Smooth muscle cell (in vitro differentiated cells): ENCODE results near the gene PPIG. TPM values are rescaled to one million over a fixed set of nuclear protein-coding genes. Genes with fewer than 3 reads are reported as not detected.

Experiments used
- DNase-seq: peaks from one replicate; lab custom pipeline; 2025; ENCODE audit not compliant: unreplicated experiment; lab: John Stamatoyannopoulos, UW
- H2AFZ ChIP-seq: fragments of 200-600 bp; sonication (generic); 2 replicates; pipeline ENCODE4 v1.6.0; 2016; ENCODE audit warnings: antibody characterized with exemption, low read depth, mild to moderate bottlenecking
- H3F3A ChIP-seq: fragments of 200-600 bp; sonication (generic); 2 replicates; pipeline ENCODE4 v1.6.0; 2017; ENCODE audit warnings: antibody characterized with exemption, low read depth
- H3K27ac ChIP-seq: fragments of 200-600 bp; sonication (generic); 2 replicates; pipeline ENCODE4 v1.5.1; 2016; ENCODE audit warnings: low read depth, mild to moderate bottlenecking
- H3K27me3 ChIP-seq: fragments of 200-600 bp; sonication (generic); 2 replicates; pipeline ENCODE4 v1.6.1; 2016; ENCODE audit warnings: low read depth, mild to moderate bottlenecking
- H3K36me3 ChIP-seq: fragments of 200-600 bp; sonication (generic); 2 replicates; pipeline ENCODE4 v1.5.1; 2016; ENCODE audit warnings: low read depth
- H3K4me1 ChIP-seq: fragments of 200-600 bp; sonication (generic); 2 replicates; pipeline ENCODE4 v1.5.1; 2016; ENCODE audit warnings: low read depth
- H3K4me2 ChIP-seq: fragments of 200-600 bp; sonication (generic); 2 replicates; pipeline ENCODE4 v1.6.0; 2016; ENCODE audit warnings: mild to moderate bottlenecking
- H3K4me3 ChIP-seq: fragments of 200-600 bp; sonication (generic); 2 replicates; pipeline ENCODE4 v1.5.1; 2016; ENCODE audit warnings: mild to moderate bottlenecking
- H3K79me2 ChIP-seq: fragments of 200-600 bp; sonication (generic); 2 replicates; pipeline ENCODE4 v1.6.0; 2016; ENCODE audit warnings: low read depth, mild to moderate bottlenecking
- H3K9ac ChIP-seq: fragments of 200-600 bp; sonication (generic); 2 replicates; pipeline ENCODE4 v1.6.0; 2016; ENCODE audit warnings: low read depth
- H3K9me3 ChIP-seq: fragments of 200-600 bp; sonication (generic); replicated peaks from 2 replicates; pipeline ENCODE4 v1.5.1; 2016; ENCODE audit warnings: low read depth
- H4K20me1 ChIP-seq: fragments of 200-600 bp; sonication (generic); 2 replicates; pipeline ENCODE4 v1.6.0; 2016; ENCODE audit warnings: low read depth
- CTCF ChIP-seq: fragments of 200-600 bp; sonication (generic); IDR thresholded peaks from 2 replicates; pipeline ENCODE4 v1.5.1; 2017; ENCODE audit warnings: borderline replicate concordance, mild to moderate bottlenecking, antibody characterized with exemption; ENCODE audit not compliant: insufficient read depth, poor library complexity, severe bottlenecking
- WGBS: methylation state at CpG from one replicate; pipeline ENCODE4 v1.1.7; 2016; ENCODE audit warnings: low lambda C conversion rate; 5-methylcytosine and 5-hydroxymethylcytosine counted together
- polyA plus RNA-seq: library from polyadenylated mRNA; unstranded; fragments of >200 nt; fragmentation: Nextera tagmentation; extraction: Ambion mirVana; gene quantifications from 2 replicates; pipeline ENCODE4 v1.2.1, GENCODE V29; 2016
- total RNA-seq: library from RNA; depleted of rRNA; stranded (reverse); fragments of >200 nt; gene quantifications from 2 replicates; pipeline ENCODE4 v1.2.3, GENCODE V29; 2014

PPIG gene
- total and polyA plus RNA-seq, 2 experiments from 2014 or later = 34.4 to 51.1 TPM

- peaks cover 21% of the 10 kb centered on the region for H3K36me3 ChIP-seq
- no peaks in the 10 kb centered on the region for H3K4me1 ChIP-seq
- H3K79me2 ChIP-seq = peaks cover 28% of the 10 kb centered on the region
- peaks cover 28% of the 10 kb centered on the region for H4K20me1 ChIP-seq
- TF ChIP-seq CTCF = no peak
- no peak overlapping the region for H3K9ac ChIP-seq
- no peak overlapping the region for H3K4me2 ChIP-seq
- H3K9me3 ChIP-seq = peaks cover 9% of the 10 kb centered on the region
- H3F3A ChIP-seq = no peaks in the 10 kb centered on the region
- WGBS = 63% methylated on average over 3 of the region's 3 CpGs
- H3K27ac ChIP-seq = no peak overlapping the region
- no peak overlapping the region for H2AFZ ChIP-seq
- no peak for DNase-seq
- no peak overlapping the region for H3K4me3 ChIP-seq
- H3K27me3 ChIP-seq = no peaks in the 10 kb centered on the region
Measured at GRCh38 chr2:169619946-169620345, 35.8 kb downstream of the PPIG start.

DNA sequence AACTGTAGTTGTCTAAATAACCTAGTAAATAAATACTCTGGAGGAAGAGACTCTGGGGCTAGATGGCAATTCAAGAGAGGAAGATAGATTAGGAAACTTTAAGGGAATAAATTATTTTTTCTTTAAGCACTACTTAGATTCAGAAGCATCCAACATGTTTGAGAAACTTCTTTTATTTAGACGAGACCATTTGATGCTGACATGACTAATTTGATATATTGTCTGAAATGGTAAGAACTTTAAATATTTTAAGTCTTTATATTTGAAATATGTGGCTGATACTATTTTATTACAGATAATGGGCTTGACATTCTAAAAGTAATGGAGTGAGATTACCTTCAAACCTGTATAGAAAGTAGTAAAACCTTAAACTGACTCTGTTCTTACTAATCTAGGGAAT is 36.4 kb downstream of the PPIG start:
- peaks cover 16% of the 10 kb centered on the region for H3K36me3 ChIP-seq
- H3K9me3 ChIP-seq = peaks cover 9% of the 10 kb centered on the region
- peaks cover 28% of the 10 kb centered on the region for H4K20me1 ChIP-seq
- no peak for TF ChIP-seq CTCF
- H2AFZ ChIP-seq = no peak overlapping the region
- no peak overlapping the region for H3K4me3 ChIP-seq
- H3K79me2 ChIP-seq = peaks cover 28% of the 10 kb centered on the region
- H3K4me1 ChIP-seq = no peaks in the 10 kb centered on the region
- 86% methylated on average over 1 of the region's 1 CpG for WGBS
- H3F3A ChIP-seq = no peaks in the 10 kb centered on the region
- no peak for DNase-seq
- no peaks in the 10 kb centered on the region for H3K27me3 ChIP-seq
- no peak overlapping the region for H3K4me2 ChIP-seq
- H3K9ac ChIP-seq = no peak overlapping the region
- H3K27ac ChIP-seq = no peak overlapping the region

DNA sequence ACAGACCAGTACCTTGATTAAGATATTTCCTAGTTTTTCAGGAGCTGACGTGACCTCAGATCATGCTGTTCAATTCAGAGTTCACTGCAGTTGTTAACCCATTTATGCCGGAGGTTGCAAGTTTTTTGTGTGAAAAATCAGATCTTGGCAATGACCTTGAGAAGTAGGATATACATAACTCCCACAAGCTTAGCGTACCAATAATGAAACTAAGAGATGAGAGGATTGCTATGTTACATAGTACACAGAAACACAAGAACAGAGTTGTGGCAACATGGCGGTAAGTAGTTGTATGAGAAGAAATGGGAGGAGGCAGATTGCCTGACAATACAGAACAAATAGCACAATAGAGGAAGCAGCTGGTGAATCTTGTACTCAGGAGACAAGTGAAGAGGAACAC is 39.1 kb downstream of the PPIG start:
- no peak overlapping the region for H2AFZ ChIP-seq
- H3K27me3 ChIP-seq = no peaks in the 10 kb centered on the region
- peaks cover 26% of the 10 kb centered on the region for H4K20me1 ChIP-seq
- no peaks in the 10 kb centered on the region for H3K36me3 ChIP-seq
- no peak overlapping the region for H3K9ac ChIP-seq
- WGBS = 78% methylated on average over 4 of the region's 4 CpGs
- no peaks in the 10 kb centered on the region for H3K9me3 ChIP-seq
- H3K4me1 ChIP-seq = no peaks in the 10 kb centered on the region
- H3K79me2 ChIP-seq = peaks cover 6% of the 10 kb centered on the region
- no peak for TF ChIP-seq CTCF
- no peak for DNase-seq
- no peak overlapping the region for H3K27ac ChIP-seq
- H3K4me2 ChIP-seq = no peak overlapping the region
- no peaks in the 10 kb centered on the region for H3F3A ChIP-seq
- no peak overlapping the region for H3K4me3 ChIP-seq

DNA sequence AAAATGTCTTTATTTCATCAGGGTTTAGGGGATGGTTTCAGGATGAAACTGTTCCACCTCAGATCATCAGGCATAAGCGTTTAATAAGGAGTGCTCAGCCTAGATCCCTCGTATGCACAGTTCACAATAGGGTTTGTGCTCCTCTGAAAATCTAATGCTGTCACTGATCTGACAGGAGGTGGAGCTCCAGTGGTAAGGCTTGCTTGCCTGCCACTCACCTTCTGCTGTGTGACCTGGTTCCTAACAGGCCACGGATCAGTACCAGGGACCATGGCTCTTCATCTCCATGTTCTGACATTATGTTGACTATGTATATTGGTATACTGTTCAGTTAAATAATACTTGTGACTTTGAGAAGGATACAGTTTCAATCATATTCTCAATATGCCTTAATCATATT is 41.6 kb downstream of the PPIG start:
- Histone ChIP-seq H3K36me3 (no peaks in the 10 kb centered on the region), H3K27me3 (no peaks in the 10 kb centered on the region), H3K9me3 (no peaks in the 10 kb centered on the region), H3K4me1 (no peaks in the 10 kb centered on the region), H3K4me2 (no peak overlapping the region), H3F3A (no peaks in the 10 kb centered on the region), H2AFZ (no peak overlapping the region), H3K9ac (no peak overlapping the region), H3K27ac (no peak overlapping the region), H4K20me1 (peaks cover 13% of the 10 kb centered on the region), H3K4me3 (no peak overlapping the region), H3K79me2 (peaks cover 2% of the 10 kb centered on the region)
- no peak for TF ChIP-seq CTCF
- 96% methylated on average over 3 of the region's 3 CpGs for WGBS
- DNase-seq = no peak
